ENCODE results near the gene MOV10. TPM values are rescaled to one million over a fixed set of nuclear protein-coding genes. Genes with fewer than 3 reads are reported as not detected.

The MOV10 gene
- polyA plus RNA-seq, 1 donor (not counting 4 experiments of a cell fraction or from before 2014, with no cell fraction given), result 28.6 TPM

DNA sequence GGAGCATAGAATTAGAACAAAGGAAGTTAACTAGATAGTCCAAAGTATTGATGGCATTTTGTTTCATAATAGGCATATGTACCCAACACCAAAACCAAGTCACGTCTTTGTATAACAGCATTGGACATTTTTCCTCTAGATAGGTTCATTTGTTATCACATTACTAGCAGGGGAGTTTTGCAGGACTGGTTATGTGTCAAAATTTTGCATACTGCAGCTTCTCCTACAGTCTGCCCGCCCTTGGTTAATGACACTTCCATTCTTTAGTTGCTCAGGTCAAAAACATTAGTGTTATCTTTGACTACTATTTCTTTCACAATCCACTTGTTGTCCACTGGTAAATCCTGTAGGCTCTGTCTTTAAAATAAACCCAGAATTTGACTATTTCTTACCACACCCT is 45.9 kb upstream of the MOV10 start:
- Histone ChIP-seq H3K9me3 (ENCODE audit: control insufficient read depth, low read depth, low read length) (no peaks in the 10 kb centered on the region), H3K4me3 (ENCODE audit: control insufficient read depth in 2 of 3, extremely low read depth in 1 of 3, insufficient read depth in 2 of 3, low read depth in 1 of 3, low read length in 3 of 3) (no peak overlapping the region), H3K79me2 (ENCODE audit: control insufficient read depth, insufficient read depth, low read length) (peaks cover 93% of the 10 kb centered on the region), H3K36me3 (ENCODE audit: control insufficient read depth in 2 of 2, extremely low read depth in 1 of 2, insufficient read depth in 2 of 2, low read length in 2 of 2) (peaks cover 3 to 22% of the 10 kb centered on the region in 2 experiments), H3K9ac (ENCODE audit: control insufficient read depth, extremely low read depth, insufficient read depth, low read length) (no peak overlapping the region), H3K27me3 (ENCODE audit: control insufficient read depth, extremely low read depth, insufficient read depth, low read length) (no peaks in the 10 kb centered on the region), H3K27ac (ENCODE audit: control insufficient read depth, insufficient read depth, low read length) (no peak overlapping the region), H4K20me1 (ENCODE audit: control insufficient read depth, extremely low read depth, insufficient read depth, low read length) (peaks cover 26% of the 10 kb centered on the region), H3K4me1 (ENCODE audit: control insufficient read depth, extremely low read depth, insufficient read depth, low read length) (peaks cover 17% of the 10 kb centered on the region), H2AFZ (ENCODE audit: control insufficient read depth, low read length) (no peak overlapping the region), H3K4me2 (ENCODE audit: control insufficient read depth, extremely low read depth, insufficient read depth, low read depth, low read length) (no peak overlapping the region), H3K9me1 (ENCODE audit: control insufficient read depth, extremely low read depth, insufficient read depth, low read length) (peaks cover 5% of the 10 kb centered on the region)
- DNase-seq (ENCODE audit: low read depth, low spot score), result no peak
- FAIRE-seq, result no peak
- dilution Hi-C loops (cut with MboI; ENCODE audit: extremely low pct_ligation_motif_present, low sequenced_read_pairs), result no loop called here
- TF ChIP-seq EZH2 (IDR thresholded peaks at IDR 0.05; ENCODE audit: low read length), result no peak
- TF ChIP-seq, protein P1, sequence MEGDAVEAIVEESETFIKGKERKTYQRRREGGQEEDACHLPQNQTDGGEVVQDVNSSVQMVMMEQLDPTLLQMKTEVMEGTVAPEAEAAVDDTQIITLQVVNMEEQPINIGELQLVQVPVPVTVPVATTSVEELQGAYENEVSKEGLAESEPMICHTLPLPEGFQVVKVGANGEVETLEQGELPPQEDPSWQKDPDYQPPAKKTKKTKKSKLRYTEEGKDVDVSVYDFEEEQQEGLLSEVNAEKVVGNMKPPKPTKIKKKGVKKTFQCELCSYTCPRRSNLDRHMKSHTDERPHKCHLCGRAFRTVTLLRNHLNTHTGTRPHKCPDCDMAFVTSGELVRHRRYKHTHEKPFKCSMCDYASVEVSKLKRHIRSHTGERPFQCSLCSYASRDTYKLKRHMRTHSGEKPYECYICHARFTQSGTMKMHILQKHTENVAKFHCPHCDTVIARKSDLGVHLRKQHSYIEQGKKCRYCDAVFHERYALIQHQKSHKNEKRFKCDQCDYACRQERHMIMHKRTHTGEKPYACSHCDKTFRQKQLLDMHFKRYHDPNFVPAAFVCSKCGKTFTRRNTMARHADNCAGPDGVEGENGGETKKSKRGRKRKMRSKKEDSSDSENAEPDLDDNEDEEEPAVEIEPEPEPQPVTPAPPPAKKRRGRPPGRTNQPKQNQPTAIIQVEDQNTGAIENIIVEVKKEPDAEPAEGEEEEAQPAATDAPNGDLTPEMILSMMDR (optimal IDR thresholded peaks at IDR 0.05 in 1 of 3, IDR thresholded peaks at IDR 0.05 in 1 of 3, conservative IDR thresholded peaks at IDR 0.05 in 1 of 3; ENCODE audit: extremely low read depth in 1 of 3, insufficient read depth in 2 of 3, low read length in 3 of 3), result no peak

DNA sequence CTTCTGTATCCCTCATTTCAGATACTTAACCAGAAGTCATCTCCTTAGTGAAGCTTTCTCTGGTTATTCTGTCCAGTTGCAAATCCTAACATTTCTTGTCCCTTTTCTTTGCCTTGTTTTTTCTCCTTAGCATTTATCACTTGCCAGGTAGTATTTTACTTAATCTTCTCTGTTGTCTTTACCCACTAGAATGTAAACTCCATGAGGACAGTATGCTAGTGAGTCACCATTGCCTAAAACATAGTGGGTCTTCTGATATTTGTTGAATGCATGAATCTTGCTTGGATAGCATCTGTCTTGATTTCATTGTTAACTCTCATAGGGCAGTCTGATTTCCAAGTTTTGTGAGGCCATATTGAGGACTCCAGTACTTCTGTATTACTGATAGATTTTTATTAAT is 45.2 kb upstream of the MOV10 start:
- FAIRE-seq, result no peak
- dilution Hi-C loops (cut with MboI; ENCODE audit: extremely low pct_ligation_motif_present, low sequenced_read_pairs), result no loop called here
- H4K20me1 ChIP-seq (ENCODE audit: control insufficient read depth, extremely low read depth, insufficient read depth, low read length), result peaks cover 26% of the 10 kb centered on the region

More for the DNA sequence above, 45.2 kb upstream of the MOV10 start:
- no peak overlapping the region for H3K9ac ChIP-seq (ENCODE audit: control insufficient read depth, extremely low read depth, insufficient read depth, low read length)
- H3K27me3 ChIP-seq (ENCODE audit: control insufficient read depth, extremely low read depth, insufficient read depth, low read length), result no peaks in the 10 kb centered on the region
- TF ChIP-seq EZH2 (IDR thresholded peaks at IDR 0.05; ENCODE audit: low read length), result no peak
- TF ChIP-seq, protein P1 (optimal IDR thresholded peaks at IDR 0.05 in 1 of 3, IDR thresholded peaks at IDR 0.05 in 1 of 3, conservative IDR thresholded peaks at IDR 0.05 in 1 of 3; ENCODE audit: extremely low read depth in 1 of 3, insufficient read depth in 2 of 3, low read length in 3 of 3), result no peak
- H3K27ac ChIP-seq (ENCODE audit: control insufficient read depth, insufficient read depth, low read length), result no peak overlapping the region
- H3K4me2 ChIP-seq (ENCODE audit: control insufficient read depth, extremely low read depth, insufficient read depth, low read depth, low read length), result no peak overlapping the region
- peaks cover 5% of the 10 kb centered on the region for H3K9me1 ChIP-seq (ENCODE audit: control insufficient read depth, extremely low read depth, insufficient read depth, low read length)
- no peak overlapping the region for H2AFZ ChIP-seq (ENCODE audit: control insufficient read depth, low read length)
- no peak for DNase-seq (ENCODE audit: low read depth, low spot score)
- no peak overlapping the region for H3K4me3 ChIP-seq (ENCODE audit: control insufficient read depth in 2 of 3, extremely low read depth in 1 of 3, insufficient read depth in 2 of 3, low read depth in 1 of 3, low read length in 3 of 3)
- peaks cover 3 to 22% of the 10 kb centered on the region in 2 experiments for H3K36me3 ChIP-seq (ENCODE audit: control insufficient read depth in 2 of 2, extremely low read depth in 1 of 2, insufficient read depth in 2 of 2, low read length in 2 of 2)
- no peaks in the 10 kb centered on the region for H3K9me3 ChIP-seq (ENCODE audit: control insufficient read depth, low read depth, low read length)
- H3K79me2 ChIP-seq (ENCODE audit: control insufficient read depth, insufficient read depth, low read length), result peaks cover 96% of the 10 kb centered on the region
- peaks cover 17% of the 10 kb centered on the region for H3K4me1 ChIP-seq (ENCODE audit: control insufficient read depth, extremely low read depth, insufficient read depth, low read length)
